ENCODE data around the gene OR8I2.
"Not testable (repeated sequence)": the region's sequence is repeated elsewhere in the genome, so short reads cannot be mapped to it uniquely, and the experiment has no call there.

OR8I2 gene

GRCh38 chr11:56093008-56093407 is at the start of gene OR8I2:
TSS of gene OR8I2 (plus strand) at chr11:56093308. CDS start at chr11:56093308, 0 bp downstream.
- TF ChIP-seq CTCF (IDR thresholded peaks at IDR 0.05; ENCODE audit: borderline replicate concordance, control extremely low read depth, extremely low read depth, insufficient read depth, missing control alignments): no peak
- DNase-seq (ENCODE audit: low spot score): no peak
- in situ Hi-C loops (cut with MboI; ENCODE audit: low sequenced_read_pairs, unreplicated experiment): no loop called here

- no peak for TF ChIP-seq CTCF (IDR thresholded peaks at IDR 0.05; ENCODE audit: borderline replicate concordance, control extremely low read depth, extremely low read depth, insufficient read depth, missing control alignments)
- in situ Hi-C loops (cut with MboI; ENCODE audit: low sequenced_read_pairs, unreplicated experiment): no loop called here
- DNase-seq (ENCODE audit: low spot score): no peak
Measured at GRCh38 chr11:56045538-56045937, 47.6 kb upstream of the OR8I2 start.

- DNase-seq (ENCODE audit: low spot score): no peak
- TF ChIP-seq CTCF (IDR thresholded peaks at IDR 0.05; ENCODE audit: borderline replicate concordance, control extremely low read depth, extremely low read depth, insufficient read depth, missing control alignments): no peak
- in situ Hi-C loops (cut with MboI; ENCODE audit: low sequenced_read_pairs, unreplicated experiment): no loop called here
Measured at GRCh38 chr11:56048480-56048879, 44.6 kb upstream of the OR8I2 start.

- TF ChIP-seq CTCF (IDR thresholded peaks at IDR 0.05; ENCODE audit: borderline replicate concordance, control extremely low read depth, extremely low read depth, insufficient read depth, missing control alignments): no peak
- no peak for DNase-seq (ENCODE audit: low spot score)
- in situ Hi-C loops (cut with MboI; ENCODE audit: low sequenced_read_pairs, unreplicated experiment): no loop called here
Measured at GRCh38 chr11:56049487-56049886, 43.6 kb upstream of the OR8I2 start.

- DNase-seq (ENCODE audit: low spot score); in situ Hi-C loops (cut with MboI; ENCODE audit: low sequenced_read_pairs, unreplicated experiment): not testable (repeated sequence)
Measured at GRCh38 chr11:56056366-56056765, 36.7 kb upstream of the OR8I2 start.

- in situ Hi-C loops (cut with MboI; ENCODE audit: low sequenced_read_pairs, unreplicated experiment); DNase-seq (ENCODE audit: low spot score): not testable (repeated sequence)
Measured at GRCh38 chr11:56057661-56058237, 35.4 kb upstream of the OR8I2 start.

GRCh38 chr11:56058260-56058780 is 34.8 kb upstream of the OR8I2 start:
- DNase-seq (ENCODE audit: low spot score); in situ Hi-C loops (cut with MboI; ENCODE audit: low sequenced_read_pairs, unreplicated experiment): not testable (repeated sequence)

GRCh38 chr11:56066980-56067379 is 26.1 kb upstream of the OR8I2 start:
- no peak for TF ChIP-seq CTCF (IDR thresholded peaks at IDR 0.05; ENCODE audit: borderline replicate concordance, control extremely low read depth, extremely low read depth, insufficient read depth, missing control alignments)
- in situ Hi-C loops (cut with MboI; ENCODE audit: low sequenced_read_pairs, unreplicated experiment): no loop called here
- DNase-seq (ENCODE audit: low spot score): no peak
